M059J (cell line): ENCODE measurements around the gene SPDYE2. TPM values are rescaled to one million over a fixed set of nuclear protein-coding genes. Genes with fewer than 3 reads are reported as not detected.
"Not testable (repeated sequence)": the region's sequence is repeated elsewhere in the genome, so short reads cannot be mapped to it uniquely, and the experiment has no call there.

ENCODE experiments used
- DNase-seq: peaks from one replicate; pipeline ENCODE4 v3.0.0-alpha.2; 2012; ENCODE audit warnings: low read depth
- total RNA-seq: library from RNA; depleted of rRNA; stranded (reverse); fragments of >200 nt; shearing (Covaris generic); gene quantifications from 2 replicates; pipeline ENCODE4 v1.2.3, GENCODE V29; 2014; rRNA removed

SPDYE2 gene
- not detected in 2 replicates for total RNA-seq

- DNase-seq = not testable (repeated sequence)
Measured at GRCh38 chr7:102550808-102551422, at the start of gene SPDYE2. Gene SPDYE2 (plus strand): TSS chr7:102551226. CDS start chr7:102553256, 2,030 bp downstream.

GRCh38 chr7:102503141-102503540 lies 47.9 kb upstream of the SPDYE2 start:
- DNase-seq = not testable (repeated sequence)

GRCh38 chr7:102505298-102506185 lies 45.5 kb upstream of the SPDYE2 start:
- not testable (repeated sequence) for DNase-seq

DNA sequence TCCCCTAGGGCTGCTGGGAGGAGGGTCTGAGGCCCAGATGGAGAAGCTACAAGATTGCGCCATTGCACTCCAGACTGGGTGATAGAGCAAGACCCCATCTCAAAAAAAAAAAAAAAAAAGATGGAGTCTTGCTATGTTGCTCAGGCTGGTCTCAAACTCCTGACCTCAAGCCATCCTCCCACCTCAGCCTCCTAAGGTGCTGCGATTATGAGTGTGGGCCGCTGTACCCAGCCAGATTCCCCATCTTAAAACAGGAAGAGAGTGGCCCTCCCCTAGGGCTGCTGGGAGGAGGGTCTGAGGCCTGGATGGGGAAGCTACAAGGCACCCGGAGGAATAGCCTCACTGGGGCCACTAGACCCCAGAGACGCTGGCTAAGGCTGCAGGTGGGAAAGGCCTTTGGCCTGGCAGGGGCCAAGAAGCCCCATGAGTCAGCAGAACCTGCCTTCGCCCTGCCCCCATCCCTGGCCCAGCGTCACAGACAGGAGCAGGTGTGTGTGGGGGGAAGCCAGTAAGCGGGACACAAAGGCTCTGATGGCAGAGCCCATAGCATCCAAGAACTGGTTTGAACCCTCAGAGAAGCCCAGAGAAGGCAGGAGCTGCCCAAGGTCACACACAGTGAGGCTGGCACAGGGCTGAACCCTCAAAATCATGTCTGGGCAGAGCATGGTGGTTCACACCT lies 43.5 kb upstream of the SPDYE2 start:
- not testable (repeated sequence) for DNase-seq

GRCh38 chr7:102510575-102510974 lies 40.5 kb upstream of the SPDYE2 start:
- not testable (repeated sequence) for DNase-seq

- not testable (repeated sequence) for DNase-seq
Measured at GRCh38 chr7:102511860-102512522, 39.0 kb upstream of the SPDYE2 start.

- DNase-seq = peak; percentile 49
Measured at GRCh38 chr7:102512642-102513221, 38.3 kb upstream of the SPDYE2 start.

DNA sequence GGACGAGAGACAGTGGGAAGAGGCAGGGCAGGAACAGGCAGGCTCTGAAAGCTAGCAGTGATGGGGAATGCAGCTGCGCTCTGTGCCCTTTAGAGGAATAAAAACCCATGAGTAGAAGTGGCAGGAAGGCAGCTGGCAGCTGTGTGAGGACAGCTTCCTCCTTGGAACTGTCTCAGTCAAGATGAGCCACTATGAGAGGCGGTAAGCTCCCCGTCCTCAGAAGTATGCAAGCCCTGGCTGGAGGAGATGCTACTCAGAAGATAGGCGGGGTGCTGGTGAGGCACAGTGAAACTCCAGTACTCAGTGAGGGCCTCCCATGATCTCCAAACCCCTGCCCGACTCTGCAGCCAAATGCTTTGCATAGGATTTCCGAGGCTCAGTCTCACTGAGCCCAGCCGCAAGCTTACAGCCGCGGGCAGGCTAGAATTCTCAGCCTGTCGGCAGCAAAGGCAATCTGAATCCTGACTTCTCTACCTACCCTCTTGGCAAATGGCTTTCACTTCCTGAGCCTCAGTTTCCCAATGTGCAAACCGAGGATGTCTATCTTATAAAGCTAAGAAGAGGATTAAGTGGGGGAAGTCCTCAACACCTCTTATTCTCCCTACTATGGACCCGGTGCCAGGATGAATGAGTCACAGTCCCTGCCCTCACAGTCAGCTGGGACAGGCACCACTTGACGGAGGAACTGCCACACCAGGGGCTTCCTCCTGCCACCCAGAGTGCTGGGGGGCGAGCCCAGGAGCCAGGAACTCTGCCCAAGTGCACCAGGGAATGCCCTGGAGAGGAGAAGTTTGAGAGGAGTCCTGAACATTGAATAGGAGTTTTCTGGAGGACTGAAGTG lies 35.9 kb upstream of the SPDYE2 start:
- DNase-seq = not testable (repeated sequence)

GRCh38 chr7:102515889-102516288 lies 35.1 kb upstream of the SPDYE2 start:
- DNase-seq = not testable (repeated sequence)

GRCh38 chr7:102516951-102517350 lies 34.1 kb upstream of the SPDYE2 start:
- not testable (repeated sequence) for DNase-seq

GRCh38 chr7:102517550-102518147 lies 33.4 kb upstream of the SPDYE2 start, which contains the start of gene RASA4B:
Gene RASA4B (minus strand): TSS chr7:102517777. CDS start chr7:102517710, 67 bp downstream.
- DNase-seq = not testable (repeated sequence)

- not testable (repeated sequence) for DNase-seq
Measured at GRCh38 chr7:102520797-102521196, 30.2 kb upstream of the SPDYE2 start.

DNA sequence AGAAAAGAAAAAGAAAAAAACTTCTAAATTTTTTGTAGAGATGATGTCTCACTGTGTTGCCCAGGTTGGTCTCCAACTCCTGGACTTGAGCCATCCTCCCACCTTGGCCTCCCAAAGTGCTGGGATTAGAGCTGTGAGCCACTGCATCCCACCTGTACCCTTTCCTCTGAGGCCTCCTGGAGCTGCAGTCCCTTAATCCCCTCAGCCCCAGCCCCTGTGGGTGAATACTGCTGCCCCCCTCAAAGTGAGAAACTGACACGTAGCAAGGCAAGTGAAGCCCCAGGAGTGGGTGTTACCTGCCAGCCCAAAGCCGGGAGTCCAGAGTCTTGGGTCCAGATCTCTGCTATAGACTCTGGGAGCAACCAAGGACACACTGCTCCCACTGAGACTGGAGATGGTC lies 26.2 kb upstream of the SPDYE2 start:
- not testable (repeated sequence) for DNase-seq

- not testable (repeated sequence) for DNase-seq
Measured at GRCh38 chr7:102527182-102527581, 23.8 kb upstream of the SPDYE2 start.

GRCh38 chr7:102527822-102528793 lies 22.9 kb upstream of the SPDYE2 start:
- DNase-seq = not testable (repeated sequence)

- DNase-seq = not testable (repeated sequence)
Measured at GRCh38 chr7:102531583-102531982, 19.4 kb upstream of the SPDYE2 start.

- not testable (repeated sequence) for DNase-seq
Measured at GRCh38 chr7:102532127-102532526, 18.9 kb upstream of the SPDYE2 start.

- DNase-seq = not testable (repeated sequence)
Measured at GRCh38 chr7:102535062-102535615, 15.9 kb upstream of the SPDYE2 start.
